NT2/D1 (cell line): Measurements from ENCODE around the gene ADAMTSL1.

Experiments used
- DNase-seq: peaks from one replicate; pipeline ENCODE4 v3.0.0-alpha.2; 2011; ENCODE audit warnings: low read depth, low spot score
- H3K27me3 ChIP-seq: 2 replicates; pipeline ENCODE4 v1.6.0; 2011; ENCODE audit warnings: mild to moderate bottlenecking; ENCODE audit not compliant: insufficient read length, insufficient read depth
- H3K36me3 ChIP-seq: 2 replicates; pipeline ENCODE4 v1.6.1; 2011; ENCODE audit warnings: mild to moderate bottlenecking, low read length, mixed read lengths; ENCODE audit not compliant: insufficient read depth, insufficient read length
- H3K4me1 ChIP-seq: 2 replicates; pipeline ENCODE4 v1.5.1; 2011; ENCODE audit not compliant: insufficient read depth, insufficient read length
- H3K4me3 ChIP-seq: 2 replicates; pipeline ENCODE4 v1.5.1; 2011; ENCODE audit warnings: low read depth; ENCODE audit not compliant: insufficient read length
- H3K9ac ChIP-seq: 2 replicates; pipeline ENCODE4 v1.6.0; 2011; ENCODE audit warnings: low read depth; ENCODE audit not compliant: insufficient read length
- H3K9me3 ChIP-seq: 2 replicates; pipeline ENCODE4 v1.5.1; 2011; ENCODE audit warnings: mild to moderate bottlenecking, low read length; ENCODE audit not compliant: insufficient read depth
- SUZ12 ChIP-seq: IDR thresholded peaks from 2 replicates; pipeline ENCODE4 v1.6.1; 2011; ENCODE audit not compliant: insufficient read length, insufficient read depth; ENCODE audit errors: extremely low read depth
- YY1 ChIP-seq: IDR thresholded peaks from 2 replicates; pipeline ENCODE4 v1.6.1; 2011; ENCODE audit not compliant: insufficient read length, insufficient read depth
- ZNF274 ChIP-seq: IDR thresholded peaks from 2 replicates; pipeline ENCODE4 v1.6.1; 2011; ENCODE audit warnings: mild to moderate bottlenecking, low read depth, low read length

ADAMTSL1 gene

DNA sequence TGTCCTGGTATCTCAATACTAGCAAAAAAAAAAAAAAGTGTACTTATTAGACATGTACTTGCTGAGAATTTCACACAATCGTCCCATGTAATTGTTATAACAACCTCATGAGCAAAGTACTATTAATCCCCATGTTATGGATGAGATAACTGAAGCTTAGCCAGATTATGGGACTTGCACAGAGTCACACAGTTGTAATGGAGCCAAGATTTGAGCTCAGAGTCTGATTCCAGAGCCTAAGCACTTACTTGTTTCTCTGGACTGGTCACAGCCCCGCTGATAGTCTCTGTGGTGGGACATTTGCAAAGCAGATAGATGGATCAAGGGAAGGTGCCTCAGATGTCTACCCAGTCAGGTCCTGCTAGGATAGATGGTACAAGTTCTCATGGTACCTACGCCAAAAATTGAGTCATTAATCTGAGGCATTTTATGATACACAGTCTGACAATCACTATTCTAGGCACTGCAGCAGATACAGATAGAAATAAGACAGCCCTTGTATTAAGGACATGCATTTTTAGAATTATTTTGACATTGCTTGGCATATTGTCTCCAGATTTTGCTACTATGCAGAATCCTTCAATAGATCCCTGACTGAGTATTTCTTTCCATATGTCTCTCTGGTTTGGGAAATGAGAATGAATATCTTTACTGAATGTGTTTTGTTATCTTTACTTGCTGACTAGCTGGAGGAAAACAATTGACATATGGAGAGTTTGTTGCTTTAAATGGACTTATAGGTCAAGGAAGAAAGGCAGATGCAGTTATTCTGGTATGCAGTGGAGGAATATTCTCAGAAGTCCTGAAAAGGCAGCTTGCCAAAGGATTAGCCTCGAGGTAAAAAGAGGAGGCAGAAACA is 149.5 kb downstream of the ADAMTSL1 start:
- no peak for DNase-seq
- Histone ChIP-seq H3K4me1 (no peaks in the 10 kb centered on the region), H3K9ac (no peak overlapping the region), H3K9me3 (no peaks in the 10 kb centered on the region), H3K36me3 (no peaks in the 10 kb centered on the region), H3K4me3 (no peak overlapping the region), H3K27me3 (no peaks in the 10 kb centered on the region)
- no peak for TF ChIP-seq ZNF274
- no peak for TF ChIP-seq SUZ12
- no peak for TF ChIP-seq YY1

DNA sequence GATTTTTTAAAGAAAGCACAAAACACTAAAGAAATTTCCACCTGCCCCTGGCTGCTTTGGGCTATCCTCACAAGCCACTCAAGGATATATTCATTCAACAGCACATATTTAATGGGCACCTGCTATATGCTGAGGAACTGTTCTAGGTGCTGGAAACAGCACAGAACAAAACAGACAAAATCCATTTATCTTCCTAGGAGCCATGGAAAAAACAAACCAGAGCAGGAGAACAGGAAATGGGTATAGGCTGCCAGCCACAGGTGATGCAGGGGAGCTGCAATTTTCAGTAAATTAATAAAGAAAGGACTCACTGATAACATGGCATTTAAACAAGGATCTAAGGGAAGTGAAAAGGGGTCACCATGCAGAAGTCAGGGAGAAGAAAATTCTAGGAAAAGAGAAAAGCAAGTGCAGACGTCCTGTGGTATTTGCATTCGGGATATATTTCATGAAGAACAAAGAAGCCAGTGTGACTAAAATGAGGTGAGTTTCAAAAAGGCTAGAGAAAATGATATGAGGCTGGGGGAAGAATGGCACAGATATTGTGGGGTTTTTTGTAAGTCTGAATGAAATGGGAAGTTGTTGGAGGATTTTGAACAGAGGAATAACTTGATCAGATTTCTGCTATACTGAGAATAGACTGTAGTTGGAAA is 152.2 kb downstream of the ADAMTSL1 start:
- no peak overlapping the region for H3K4me3 ChIP-seq
- H3K4me1 ChIP-seq = no peaks in the 10 kb centered on the region
- no peaks in the 10 kb centered on the region for H3K27me3 ChIP-seq
- no peak for DNase-seq
- no peak overlapping the region for H3K9ac ChIP-seq
- TF ChIP-seq ZNF274 (no peak), SUZ12 (no peak), YY1 (no peak)
- H3K9me3 ChIP-seq = no peaks in the 10 kb centered on the region
- no peaks in the 10 kb centered on the region for H3K36me3 ChIP-seq

DNA sequence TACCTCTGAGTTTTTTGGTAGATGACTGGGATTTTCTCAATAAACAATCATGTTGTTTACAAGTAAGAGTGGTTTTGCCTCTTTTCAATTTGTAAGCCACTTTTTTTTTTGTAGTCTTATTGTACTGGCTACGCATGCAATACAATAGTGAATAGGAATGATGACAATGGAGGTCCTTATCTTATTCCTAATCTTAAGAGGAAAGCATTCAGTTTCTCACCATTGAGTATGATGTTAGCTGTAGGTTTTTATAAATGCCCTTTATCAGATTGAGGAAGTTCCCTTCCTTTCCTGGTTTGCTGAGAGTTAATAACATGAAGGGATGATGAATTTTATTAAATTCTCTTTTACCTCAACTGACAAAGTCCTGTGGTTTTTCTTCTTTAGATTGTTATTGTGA is 155.2 kb downstream of the ADAMTSL1 start:
- Histone ChIP-seq H3K9ac (no peak overlapping the region), H3K4me3 (no peak overlapping the region), H3K36me3 (no peaks in the 10 kb centered on the region)

DNA sequence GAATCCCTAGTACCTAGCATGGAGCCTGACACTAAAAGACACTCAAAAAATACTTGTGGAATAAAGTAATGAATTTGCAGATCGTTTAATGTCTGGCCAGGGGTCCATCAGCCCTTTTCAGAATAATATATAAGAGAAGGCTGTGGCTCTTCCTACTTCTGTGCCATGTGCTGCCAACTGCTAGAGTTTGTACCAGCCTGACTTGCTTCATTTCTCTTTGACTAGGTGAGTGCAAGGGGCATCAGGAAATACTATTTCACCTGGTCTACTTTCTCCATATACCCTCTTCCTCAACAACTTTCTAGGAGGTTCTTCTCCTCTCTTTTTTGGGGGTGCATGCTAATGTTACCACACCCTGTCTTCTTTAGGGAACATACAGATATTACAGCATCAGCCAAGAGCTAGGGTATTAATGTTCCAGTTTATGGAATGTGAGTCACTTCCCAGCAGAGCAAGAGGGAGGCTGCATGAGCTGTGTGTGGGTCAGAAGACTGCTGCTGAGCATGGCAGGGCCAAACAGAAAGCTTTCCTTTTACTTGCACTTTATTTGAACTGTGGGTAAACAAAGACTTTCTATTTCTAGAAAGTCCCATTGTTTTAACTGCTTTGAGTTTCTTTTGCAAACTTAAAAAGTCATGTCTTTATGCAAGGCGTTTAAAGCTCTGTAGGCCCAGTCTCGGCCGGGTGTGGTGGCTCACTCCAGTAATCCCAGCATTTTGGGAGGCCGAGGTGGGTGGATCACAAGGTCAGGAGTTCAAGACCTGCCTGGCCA is 158.9 kb downstream of the ADAMTSL1 start:
- Histone ChIP-seq H3K9ac (no peak overlapping the region), H3K4me1 (no peaks in the 10 kb centered on the region), H3K36me3 (no peaks in the 10 kb centered on the region), H3K4me3 (no peak overlapping the region), H3K27me3 (no peaks in the 10 kb centered on the region), H3K9me3 (no peaks in the 10 kb centered on the region)
- TF ChIP-seq SUZ12 = no peak
- TF ChIP-seq ZNF274 = no peak
- no peak for DNase-seq

More for the DNA sequence above, 155.2 kb downstream of the ADAMTSL1 start:
- no peak for DNase-seq
- Histone ChIP-seq H3K4me1 (no peaks in the 10 kb centered on the region), H3K9me3 (no peaks in the 10 kb centered on the region), H3K27me3 (no peaks in the 10 kb centered on the region)
- TF ChIP-seq SUZ12 (no peak), ZNF274 (no peak), YY1 (no peak)

DNA sequence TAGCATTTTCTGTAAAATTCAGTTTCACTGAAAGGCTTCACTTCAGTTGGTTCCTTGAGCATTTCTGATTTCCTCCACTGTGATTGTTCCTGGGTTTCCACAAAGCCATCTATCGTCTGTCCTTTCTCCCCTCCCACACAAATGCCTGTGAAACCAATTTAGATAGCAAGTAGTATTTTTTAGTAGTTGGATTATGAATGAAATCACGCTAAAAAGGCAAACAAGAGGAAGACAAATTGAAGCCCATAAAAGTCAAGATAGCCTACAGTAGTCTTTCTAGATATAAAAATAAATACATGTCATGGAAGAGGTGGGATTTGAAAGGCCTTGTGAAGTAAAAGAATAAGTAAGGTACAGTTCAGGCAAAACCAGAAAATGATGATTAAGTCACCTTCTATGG is 162.8 kb downstream of the ADAMTSL1 start:
- Histone ChIP-seq H3K9me3 (no peaks in the 10 kb centered on the region), H3K9ac (no peak overlapping the region), H3K27me3 (no peaks in the 10 kb centered on the region), H3K36me3 (no peaks in the 10 kb centered on the region), H3K4me3 (no peak overlapping the region), H3K4me1 (no peaks in the 10 kb centered on the region)
- TF ChIP-seq ZNF274 (no peak), SUZ12 (no peak), YY1 (no peak)
- DNase-seq = no peak

DNA sequence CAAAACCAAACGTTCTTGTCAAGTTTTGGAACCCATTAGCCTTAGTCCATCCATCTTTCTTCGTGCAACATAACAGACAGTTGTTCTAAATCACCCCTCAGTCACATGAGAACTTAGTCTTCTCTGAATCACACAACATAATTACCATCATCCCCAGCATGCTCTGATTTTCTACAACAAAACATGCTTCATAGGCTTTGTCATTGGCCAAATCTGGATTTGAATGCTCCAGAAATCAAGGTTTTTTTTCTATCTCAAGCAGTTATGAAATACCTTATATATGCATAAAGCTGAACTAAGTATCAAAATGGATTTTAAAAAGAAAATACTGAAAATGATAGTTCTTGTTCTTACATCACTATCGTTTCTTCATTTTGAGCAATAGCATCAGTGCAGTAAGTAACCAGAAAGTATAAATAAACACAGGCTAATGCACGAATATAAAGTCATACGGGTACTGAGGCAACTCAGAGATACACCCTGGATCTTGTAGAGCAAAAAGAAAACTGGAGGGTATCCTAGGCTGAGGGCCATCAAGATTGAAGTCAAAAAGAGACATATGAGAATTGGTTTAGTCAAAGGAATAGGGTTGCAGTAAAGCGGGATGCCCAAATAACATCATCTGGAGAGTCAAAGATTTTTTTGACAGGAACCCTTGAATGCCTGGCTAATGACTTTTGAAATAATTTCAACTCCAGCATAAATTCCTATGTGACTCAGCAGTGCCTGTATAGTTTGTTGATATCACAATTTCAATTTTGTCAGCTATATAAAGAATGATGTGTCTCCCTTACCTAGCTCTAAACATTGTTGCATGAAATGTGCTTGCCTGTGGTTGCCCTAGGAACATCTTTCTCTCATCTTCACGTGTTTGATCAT is 164.7 kb downstream of the ADAMTSL1 start:
- Histone ChIP-seq H3K4me1 (no peaks in the 10 kb centered on the region), H3K9ac (no peak overlapping the region), H3K4me3 (no peak overlapping the region), H3K9me3 (no peaks in the 10 kb centered on the region), H3K36me3 (no peaks in the 10 kb centered on the region), H3K27me3 (no peaks in the 10 kb centered on the region)
- TF ChIP-seq YY1 (no peak), ZNF274 (no peak), SUZ12 (no peak)
- DNase-seq = no peak
